HG03025 (cell line): ENCODE results near the gene GRIP1.

Source experiments
- ATAC-seq: cut with Tn5 transposase; IDR thresholded peaks from one replicate; pipeline ENCODE4 v1.9.1; 2021; ENCODE audit warnings: mild to moderate bottlenecking, moderate library complexity; ENCODE audit not compliant: unreplicated experiment, low FRiP score

Gene GRIP1

GRCh38 chr12:66352197-66352596 lies 326.7 kb downstream of the GRIP1 start:
- no peak for ATAC-seq

- ATAC-seq, result no peak
These were observed 327.6 kb downstream of the GRIP1 start for GRCh38 chr12:66351301-66351700.

GRCh38 chr12:66345956-66346355 lies 332.9 kb downstream of the GRIP1 start:
- ATAC-seq, result no peak

GRCh38 chr12:66345212-66345611 lies 333.7 kb downstream of the GRIP1 start:
- ATAC-seq, result no peak

- no peak for ATAC-seq
These were observed 337.8 kb downstream of the GRIP1 start for GRCh38 chr12:66341126-66341525.

- ATAC-seq, result no peak
These were observed 338.7 kb downstream of the GRIP1 start for GRCh38 chr12:66340131-66340530.

- ATAC-seq, result no peak
These were observed 341.4 kb downstream of the GRIP1 start for GRCh38 chr12:66337381-66338010.

GRCh38 chr12:66335746-66336145 lies 343.1 kb downstream of the GRIP1 start:
- no peak for ATAC-seq

GRCh38 chr12:66331814-66332213 lies 347.1 kb downstream of the GRIP1 start:
- no peak for ATAC-seq

GRCh38 chr12:66331016-66331415 lies 347.9 kb downstream of the GRIP1 start:
- no peak for ATAC-seq

GRCh38 chr12:66329941-66330340 lies 348.9 kb downstream of the GRIP1 start:
- no peak for ATAC-seq

- ATAC-seq, result no peak
These were observed 355.9 kb downstream of the GRIP1 start for GRCh38 chr12:66323017-66323416.

GRCh38 chr12:66321435-66321834 lies 357.4 kb downstream of the GRIP1 start:
- ATAC-seq, result no peak

GRCh38 chr12:66320996-66321395 lies 357.9 kb downstream of the GRIP1 start:
- ATAC-seq, result no peak

- ATAC-seq, result no peak
These were observed 359.5 kb downstream of the GRIP1 start for GRCh38 chr12:66319266-66319954.

GRCh38 chr12:66314278-66314677 lies 364.6 kb downstream of the GRIP1 start:
- ATAC-seq, result no peak

- ATAC-seq, result no peak
These were observed 366.7 kb downstream of the GRIP1 start for GRCh38 chr12:66312189-66312588.

GRCh38 chr12:66309606-66310005 lies 369.3 kb downstream of the GRIP1 start:
- ATAC-seq, result no peak

GRCh38 chr12:66304296-66304900 lies 374.5 kb downstream of the GRIP1 start:
- no peak for ATAC-seq

- ATAC-seq, result peak; percentile 30
These were observed 375.5 kb downstream of the GRIP1 start for GRCh38 chr12:66303316-66303804.

- no peak for ATAC-seq
These were observed 376.1 kb downstream of the GRIP1 start for GRCh38 chr12:66302827-66303169.
